Spleen (tissue), 7 donors: ENCODE measurements around the gene GABPB1.

Experiments used
- POLR2A ChIP-seq, 3 donors: fragments of 450-650 bp; IDR thresholded peaks; one replicate each; pipeline ENCODE4 v1.5.1; 2017; ENCODE audit warnings: antibody characterized with exemption in 3 of 3, mild to moderate bottlenecking in 1 of 3
- TF ChIP-seq, protein P1 (sequence below), 11 experiments: fragments of 200-600 bp in 7 of 11; fragments of 450-650 bp in 4 of 11; sonication (generic) in 4 of 11; IDR thresholded peaks in 8 of 11; conservative IDR thresholded peaks in 3 of 11; 1 replicate in 7 of 11; 2 replicates in 4 of 11; pipeline versions ENCODE4 v1.4.0 to v1.8.0; 2016 to 2021; ENCODE audit warnings: antibody characterized with exemption in 11 of 11, inconsistent platforms in 4 of 11, mild to moderate bottlenecking in 1 of 11
- donor health status: DM: no; HTN: no; CAD: no; lungs with moderate emphysema.
- donor health status: DM: no; HTN: no; CAD: no.
- donor health status: DM: no; HTN: no; CAD: no.

DNA sequence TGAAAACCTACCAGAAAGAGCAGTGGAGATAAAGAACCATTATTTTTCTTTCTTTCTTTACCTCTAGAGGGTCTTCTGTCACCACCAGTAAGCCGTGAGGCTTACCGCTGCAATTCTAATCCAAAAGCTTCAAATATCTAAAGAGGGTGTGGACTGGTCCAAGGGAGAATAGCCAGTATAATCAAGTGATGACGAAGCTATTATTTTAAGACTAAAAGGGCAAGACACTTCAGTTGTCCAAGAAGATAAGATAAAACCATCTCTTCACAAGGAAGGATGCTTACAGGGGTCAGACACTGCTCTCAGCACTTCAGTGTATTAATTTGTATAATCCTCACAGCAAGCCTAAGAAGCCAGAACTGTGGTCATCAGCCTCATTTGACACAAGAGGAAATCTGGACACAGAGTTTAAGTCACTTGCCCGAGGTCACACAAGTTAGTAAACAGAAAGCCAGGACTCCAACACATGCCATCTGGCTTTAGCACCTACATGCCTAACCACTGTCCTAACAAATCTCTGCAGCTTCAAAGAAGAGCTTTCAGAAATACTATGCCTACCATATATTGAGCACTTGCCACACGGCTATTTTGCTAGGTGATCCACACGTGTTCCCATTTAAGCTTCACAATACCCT lies 104.1 kb downstream of the GABPB1 start:
- TF ChIP-seq, protein P1, sequence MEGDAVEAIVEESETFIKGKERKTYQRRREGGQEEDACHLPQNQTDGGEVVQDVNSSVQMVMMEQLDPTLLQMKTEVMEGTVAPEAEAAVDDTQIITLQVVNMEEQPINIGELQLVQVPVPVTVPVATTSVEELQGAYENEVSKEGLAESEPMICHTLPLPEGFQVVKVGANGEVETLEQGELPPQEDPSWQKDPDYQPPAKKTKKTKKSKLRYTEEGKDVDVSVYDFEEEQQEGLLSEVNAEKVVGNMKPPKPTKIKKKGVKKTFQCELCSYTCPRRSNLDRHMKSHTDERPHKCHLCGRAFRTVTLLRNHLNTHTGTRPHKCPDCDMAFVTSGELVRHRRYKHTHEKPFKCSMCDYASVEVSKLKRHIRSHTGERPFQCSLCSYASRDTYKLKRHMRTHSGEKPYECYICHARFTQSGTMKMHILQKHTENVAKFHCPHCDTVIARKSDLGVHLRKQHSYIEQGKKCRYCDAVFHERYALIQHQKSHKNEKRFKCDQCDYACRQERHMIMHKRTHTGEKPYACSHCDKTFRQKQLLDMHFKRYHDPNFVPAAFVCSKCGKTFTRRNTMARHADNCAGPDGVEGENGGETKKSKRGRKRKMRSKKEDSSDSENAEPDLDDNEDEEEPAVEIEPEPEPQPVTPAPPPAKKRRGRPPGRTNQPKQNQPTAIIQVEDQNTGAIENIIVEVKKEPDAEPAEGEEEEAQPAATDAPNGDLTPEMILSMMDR (IDR thresholded peaks at IDR 0.05 in 8 of 11, conservative IDR thresholded peaks at IDR 0.05 in 3 of 11) = no peak
- TF ChIP-seq POLR2A (IDR thresholded peaks at IDR 0.05) = no peak
